ENCODE measurements around the gene GRK1. TPM values are rescaled to one million over a fixed set of nuclear protein-coding genes. Genes with fewer than 3 reads are reported as not detected.

The GRK1 gene
- total RNA-seq, 4 donors from 2014 or later, result not detected

- TF ChIP-seq CTCF (IDR thresholded peaks at IDR 0.05) (no peak), POLR2AphosphoS5 (IDR thresholded peaks at IDR 0.05) (no peak), EP300 (IDR thresholded peaks at IDR 0.05) (no peak), POLR2A (IDR thresholded peaks at IDR 0.05) (no peak)
- WGBS, result 94% methylated on average over 16 of the region's 16 CpGs
- peaks cover 86% of the 10 kb centered on the region for H3K36me3 ChIP-seq
These were observed 32.6 kb upstream of the GRK1 start for GRCh38 chr13:113634279-113635047.

GRCh38 chr13:113635048-113635420, 32.0 kb upstream of the GRK1 start:
- no peaks in the 10 kb centered on the region for H3K27me3 ChIP-seq
- no peaks in the 10 kb centered on the region for H3K9me3 ChIP-seq
- no peaks in the 10 kb centered on the region for H3K4me1 ChIP-seq
- no peak overlapping the region for H3K27ac ChIP-seq
- H3K36me3 ChIP-seq, result peaks cover 89% of the 10 kb centered on the region
- TF ChIP-seq POLR2AphosphoS5 (IDR thresholded peaks at IDR 0.05) (no peak), EP300 (IDR thresholded peaks at IDR 0.05) (no peak), POLR2A (IDR thresholded peaks at IDR 0.05) (no peak), CTCF (IDR thresholded peaks at IDR 0.05) (no peak)
- peak; percentile 22 to 41 for DNase-seq (ENCODE audit: low spot score in 2 of 2)
- WGBS, result 91% methylated on average over 7 of the region's 7 CpGs
- H3K4me3 ChIP-seq, result no peak overlapping the region

More at GRCh38 chr13:113634279-113635047, 32.6 kb upstream of the GRK1 start:
- H3K9me3 ChIP-seq, result no peaks in the 10 kb centered on the region
- peak in 1 of 2 donors; percentile 12 for DNase-seq (ENCODE audit: low spot score in 2 of 2)
- no peaks in the 10 kb centered on the region for H3K27me3 ChIP-seq
- H3K4me1 ChIP-seq, result no peaks in the 10 kb centered on the region
- no peak overlapping the region for H3K4me3 ChIP-seq
- no peak overlapping the region for H3K27ac ChIP-seq

- no peak for TF ChIP-seq EP300 (IDR thresholded peaks at IDR 0.05)
- no peak for TF ChIP-seq POLR2AphosphoS5 (IDR thresholded peaks at IDR 0.05)
- no peak for TF ChIP-seq POLR2A (IDR thresholded peaks at IDR 0.05)
- no peak for TF ChIP-seq CTCF (IDR thresholded peaks at IDR 0.05)
- DNase-seq (ENCODE audit: low spot score in 2 of 2), result peak; percentile 32 to 47
- Histone ChIP-seq H3K27me3 (no peaks in the 10 kb centered on the region), H3K27ac (no peak overlapping the region), H3K9me3 (peaks cover 3% of the 10 kb centered on the region), H3K4me3 (no peak overlapping the region), H3K36me3 (peaks cover 95% of the 10 kb centered on the region), H3K4me1 (no peaks in the 10 kb centered on the region)
- 94% methylated on average over 25 of the region's 25 CpGs for WGBS
These were observed 31.3 kb upstream of the GRK1 start for GRCh38 chr13:113635709-113636108.

- WGBS, result 93% methylated on average over 18 of the region's 24 CpGs
- no peaks in the 10 kb centered on the region for H3K27me3 ChIP-seq
- peaks cover 96% of the 10 kb centered on the region for H3K36me3 ChIP-seq
- H3K4me3 ChIP-seq, result no peak overlapping the region
- H3K4me1 ChIP-seq, result no peaks in the 10 kb centered on the region
- no peak overlapping the region for H3K27ac ChIP-seq
- peaks cover 4% of the 10 kb centered on the region for H3K9me3 ChIP-seq
- peak; percentile 28 to 70 for DNase-seq (ENCODE audit: low spot score in 2 of 2)
- no peak for TF ChIP-seq POLR2A (IDR thresholded peaks at IDR 0.05)
- TF ChIP-seq POLR2AphosphoS5 (IDR thresholded peaks at IDR 0.05), result no peak
- TF ChIP-seq EP300 (IDR thresholded peaks at IDR 0.05), result no peak
- TF ChIP-seq CTCF (IDR thresholded peaks at IDR 0.05), result no peak
These were observed 30.6 kb upstream of the GRK1 start for GRCh38 chr13:113636266-113636963.
